Measurements from ENCODE around the gene SPOUT1. TPM values are rescaled to one million over a fixed set of nuclear protein-coding genes. Genes with fewer than 3 reads are reported as not detected.

Gene SPOUT1
- total and polyA plus RNA-seq, 2 of the 13 experiments (the other 11 are each of a cell fraction or from before 2014, with no cell fraction given): 39.0 to 45.8 TPM

GRCh38 chr9:128786681-128787601 lies 42.7 kb downstream of the SPOUT1 start, which contains the start of gene TBC1D13 (continued):
- TF ChIP-seq ZNF710 (CRISPR knock-in tag; IDR thresholded peaks at IDR 0.05; ENCODE audit: borderline replicate concordance) (peak; percentile 79), MLLT10 (CRISPR knock-in tag; IDR thresholded peaks at IDR 0.05) (no peak), PCBP1 (IDR thresholded peaks at IDR 0.05; ENCODE audit: borderline replicate concordance, low read depth, low read length) (no peak), ZNF512B (CRISPR knock-in tag; IDR thresholded peaks at IDR 0.05; ENCODE audit: borderline replicate concordance) (no peak), TAF15 (IDR thresholded peaks at IDR 0.05; ENCODE audit: low read depth, low read length, poor library complexity, severe bottlenecking) (peak; percentile 28), ADNP (CRISPR knock-in tag; IDR thresholded peaks at IDR 0.05) (no peak), ZNF280D (CRISPR knock-in tag; IDR thresholded peaks at IDR 0.05) (peak; percentile 47; the same call in 1 of the 2 replicates), ZNF383 (CRISPR knock-in tag; IDR thresholded peaks at IDR 0.05; ENCODE audit: borderline replicate concordance) (no peak), NFIC (IDR thresholded peaks at IDR 0.05; ENCODE audit: low read length) (no peak), ZNF207 (IDR thresholded peaks at IDR 0.05; ENCODE audit: borderline replicate concordance) (no peak), ZNF431 (CRISPR knock-in tag; IDR thresholded peaks at IDR 0.05; ENCODE audit: borderline replicate concordance, low read depth) (peak; percentile 94), ZNF18 (CRISPR knock-in tag; IDR thresholded peaks at IDR 0.05; ENCODE audit: insufficient replicate concordance) (peak; percentile 91), KLF9 (CRISPR knock-in tag; IDR thresholded peaks at IDR 0.05; ENCODE audit: low read depth) (peak; percentile 88; the same call in 1 of the 2 replicates), PHF20 (CRISPR knock-in tag; IDR thresholded peaks at IDR 0.05) (peak; percentile 93), TOPORS (CRISPR knock-in tag; IDR thresholded peaks at IDR 0.05) (peak; percentile 90; the same call in 1 of the 2 replicates), ZNF614 (CRISPR knock-in tag; IDR thresholded peaks at IDR 0.05; ENCODE audit: borderline replicate concordance) (peak; percentile 92; the same call in 1 of the 2 replicates), BCL6 (CRISPR knock-in tag; IDR thresholded peaks at IDR 0.05) (peak; percentile 67), POGZ (CRISPR knock-in tag; IDR thresholded peaks at IDR 0.05) (peak; percentile 91), SIX4 (CRISPR knock-in tag; IDR thresholded peaks at IDR 0.05) (peak; percentile 45; the same call in 1 of the 2 replicates)
